Adrenal gland (tissue), 5 donors: ENCODE data around the gene KYNU.

Source experiments
- CTCF ChIP-seq, 6 experiments: fragments of 450-650 bp in 4 of 6; fragments of 200-600 bp in 2 of 6; sonication (generic) in 1 of 6; IDR thresholded peaks; 1 replicate in 5 of 6; 2 replicates in 1 of 6; pipeline versions ENCODE4 v1.5.1 to v1.8.0; 2016 to 2021; ENCODE audit warnings: antibody characterized with exemption in 6 of 6, mild to moderate bottlenecking in 2 of 6, moderate library complexity in 1 of 6
- POLR2A ChIP-seq, 2 donors: fragments of 450-650 bp; IDR thresholded peaks; one replicate each; pipeline ENCODE4 v1.6.1; 2017; ENCODE audit warnings: antibody characterized with exemption in 2 of 2, mild to moderate bottlenecking in 2 of 2, moderate library complexity in 1 of 2
- donor health status: DM: no; HTN: no; CAD: no.

GRCh38 chr2:142981756-142982155 is 104.3 kb downstream of the KYNU start:
- TF ChIP-seq CTCF (IDR thresholded peaks at IDR 0.05) (no peak), POLR2A (IDR thresholded peaks at IDR 0.05) (no peak)
